Psoas muscle (tissue), 8 donors: Measurements from ENCODE around the gene PTPN7. TPM values are rescaled to one million over a fixed set of nuclear protein-coding genes. Genes with fewer than 3 reads are reported as not detected.
"Not testable (repeated sequence)": the region's sequence is repeated elsewhere in the genome, so short reads cannot be mapped to it uniquely, and the experiment has no call there.

Experiments used
- ATAC-seq, 4 donors: fragments of 200-7000 bp; cut with Tn5 transposase; one replicate each; pipeline ENCODE4 v1.9.1; 2020; ENCODE audit warnings: moderate library complexity in 3 of 4, mild to moderate bottlenecking in 2 of 4
- DNase-seq, 2 donors: peaks; one replicate each; pipeline ENCODE4 v3.0.0-alpha.2; 2020
- H3K27ac ChIP-seq: fragments of 200-600 bp; one replicate; pipeline ENCODE4 v1.8.0; 2022
- H3K27me3 ChIP-seq, 3 donors: fragments of 200-600 bp in 1 of 3; one replicate each; pipeline versions ENCODE4 v1.6.1 to v1.8.0; 2013 to 2022; ENCODE audit warnings: low read length in 2 of 3, mild to moderate bottlenecking in 2 of 3, moderate library complexity in 1 of 3; ENCODE audit not compliant: insufficient read depth in 3 of 3
- H3K36me3 ChIP-seq, 2 donors: fragments of 200-600 bp in 1 of 2; one replicate each; pipeline versions ENCODE4 v1.6.1 to v1.8.0; 2013 to 2022; ENCODE audit warnings: low read depth in 1 of 2, mild to moderate bottlenecking in 1 of 2, moderate library complexity in 1 of 2; ENCODE audit not compliant: insufficient read depth in 1 of 2
- H3K4me1 ChIP-seq: fragments of 200-600 bp; one replicate; pipeline ENCODE4 v1.8.0; 2022
- H3K4me3 ChIP-seq: fragments of 200-600 bp; one replicate; pipeline ENCODE4 v1.8.0; 2022; ENCODE audit warnings: mild to moderate bottlenecking
- H3K9me3 ChIP-seq: fragments of 200-600 bp; one replicate; pipeline ENCODE4 v1.8.0; 2022
- WGBS, 3 donors: extraction: QIAGEN DNeasy Blood & Tissue Kit; methylation state at CpG; one replicate each; pipeline versions ENCODE4 v1.1.6 to v1.1.7; 2013; 5-methylcytosine and 5-hydroxymethylcytosine counted together
- intact Hi-C, 2 donors: fragments of 100-400 bp; cut with DNase I; formaldehyde crosslinking; loops; one replicate each; pipeline versions ENCODE4 v1.11.0 to v1.14.2; 2022
- polyA plus RNA-seq, 3 donors: library from polyadenylated mRNA; stranded (reverse); fragments of 200-250 nt; gene quantifications; one replicate each; pipeline ENCODE4 v1.2.3, GENCODE V29; 2013
- total RNA-seq, 4 donors: library from RNA; stranded (reverse); fragmentation: NEBNext Ultra II Directional in 2 of 4; extraction: Animal tissue kit (Norgen Biotek cat#: 25700) in 2 of 4; gene quantifications; one replicate each; pipeline versions ENCODE4 v1.2.1 to v1.2.4, GENCODE V29; 2021 to 2023
- TF ChIP-seq, protein P1 (sequence below): fragments of 200-600 bp; IDR thresholded peaks from one replicate; pipeline ENCODE4 v1.8.0; 2022; ENCODE audit warnings: antibody characterized with exemption
- donor health status: healthy with polysubstance abuse.
- donor health status: DM: no; HTN: no; CAD: no; lungs with moderate emphysema.
- donor health status: Bipolar disorder and iron deficiency.
- donor health status: healthy.
- donor health status: DM: yes; HTN: yes; CAD: no.
- donor health status: DM: no; HTN: no; CAD: no.
- donor health status: DM: no; HTN: no; CAD: no.
- donor health status: DM: yes; HTN: yes; CAD: no.

PTPN7 gene
- total and polyA plus RNA-seq, 7 donors, result 0.10 to 1.0 (median 0.32) TPM

DNA sequence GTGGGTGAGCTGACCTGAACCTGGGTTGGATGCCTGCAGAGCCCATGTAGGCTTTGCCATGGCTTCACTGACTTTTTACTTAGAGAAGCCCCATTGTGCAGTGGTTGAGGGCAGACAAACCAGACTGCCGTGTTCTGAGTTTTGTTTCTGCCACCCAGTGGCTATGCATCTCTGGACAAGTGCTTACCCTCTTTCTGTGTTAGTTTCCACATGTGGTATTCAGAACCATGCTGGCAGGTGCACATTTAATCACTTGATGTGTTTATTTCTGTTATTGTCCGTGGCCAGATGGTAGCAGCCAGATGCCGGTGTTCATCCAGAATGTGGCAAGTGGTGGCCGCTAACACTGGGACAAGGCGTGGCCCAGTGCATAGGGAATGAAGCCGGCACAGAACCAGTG lies 10.3 kb upstream of the PTPN7 start:
- TF ChIP-seq, protein P1, sequence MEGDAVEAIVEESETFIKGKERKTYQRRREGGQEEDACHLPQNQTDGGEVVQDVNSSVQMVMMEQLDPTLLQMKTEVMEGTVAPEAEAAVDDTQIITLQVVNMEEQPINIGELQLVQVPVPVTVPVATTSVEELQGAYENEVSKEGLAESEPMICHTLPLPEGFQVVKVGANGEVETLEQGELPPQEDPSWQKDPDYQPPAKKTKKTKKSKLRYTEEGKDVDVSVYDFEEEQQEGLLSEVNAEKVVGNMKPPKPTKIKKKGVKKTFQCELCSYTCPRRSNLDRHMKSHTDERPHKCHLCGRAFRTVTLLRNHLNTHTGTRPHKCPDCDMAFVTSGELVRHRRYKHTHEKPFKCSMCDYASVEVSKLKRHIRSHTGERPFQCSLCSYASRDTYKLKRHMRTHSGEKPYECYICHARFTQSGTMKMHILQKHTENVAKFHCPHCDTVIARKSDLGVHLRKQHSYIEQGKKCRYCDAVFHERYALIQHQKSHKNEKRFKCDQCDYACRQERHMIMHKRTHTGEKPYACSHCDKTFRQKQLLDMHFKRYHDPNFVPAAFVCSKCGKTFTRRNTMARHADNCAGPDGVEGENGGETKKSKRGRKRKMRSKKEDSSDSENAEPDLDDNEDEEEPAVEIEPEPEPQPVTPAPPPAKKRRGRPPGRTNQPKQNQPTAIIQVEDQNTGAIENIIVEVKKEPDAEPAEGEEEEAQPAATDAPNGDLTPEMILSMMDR, result no peak
- H3K27ac ChIP-seq, result no peak overlapping the region
- WGBS, 3 donors, result 63 to 66% (median 64%) methylated on average over 6 of the region's 6 CpGs
- intact Hi-C loops, result no loop called here
- H3K4me1 ChIP-seq, result no peaks in the 10 kb centered on the region
- no peak overlapping the region for H3K4me3 ChIP-seq
- peaks cover 0 to 2% (median 0%) of the 10 kb centered on the region in 3 donors for H3K27me3 ChIP-seq
- ATAC-seq (peak in 1 of 4 donors; percentile 34), DNase-seq (no peak)
- no peaks in the 10 kb centered on the region for H3K36me3 ChIP-seq
- no peaks in the 10 kb centered on the region for H3K9me3 ChIP-seq

DNA sequence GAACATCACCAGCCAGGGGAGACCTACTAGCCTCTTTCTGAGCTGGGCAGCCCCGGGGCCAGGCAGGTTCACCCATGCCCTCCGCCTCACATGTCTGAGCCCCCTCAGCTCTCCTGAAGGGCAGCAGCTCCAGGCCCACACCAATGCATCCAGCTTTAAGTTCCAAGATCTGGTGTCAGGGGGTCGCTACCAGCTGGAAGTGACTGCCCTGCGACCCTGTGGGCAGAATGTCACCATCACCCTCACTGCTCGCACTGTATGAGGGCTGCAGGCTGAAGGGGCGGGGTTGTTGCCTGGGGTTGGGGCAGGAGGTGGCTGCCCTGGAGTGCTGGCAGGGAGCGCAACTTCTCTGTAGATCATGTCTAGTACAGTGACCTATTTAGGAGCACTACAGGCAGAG lies 8.5 kb upstream of the PTPN7 start:
- H3K4me3 ChIP-seq, result no peak overlapping the region
- DNase-seq (no peak), ATAC-seq (no peak)
- no peaks in the 10 kb centered on the region for H3K4me1 ChIP-seq
- intact Hi-C loops, result no loop called here
- no peaks in the 10 kb centered on the region for H3K36me3 ChIP-seq
- peaks cover 0 to 2% (median 0%) of the 10 kb centered on the region in 3 donors for H3K27me3 ChIP-seq
- WGBS, 3 donors, result 94 to 95% (median 95%) methylated on average over 7 of the region's 7 CpGs
- TF ChIP-seq, protein P1, result no peak
- no peaks in the 10 kb centered on the region for H3K9me3 ChIP-seq
- no peak overlapping the region for H3K27ac ChIP-seq

DNA sequence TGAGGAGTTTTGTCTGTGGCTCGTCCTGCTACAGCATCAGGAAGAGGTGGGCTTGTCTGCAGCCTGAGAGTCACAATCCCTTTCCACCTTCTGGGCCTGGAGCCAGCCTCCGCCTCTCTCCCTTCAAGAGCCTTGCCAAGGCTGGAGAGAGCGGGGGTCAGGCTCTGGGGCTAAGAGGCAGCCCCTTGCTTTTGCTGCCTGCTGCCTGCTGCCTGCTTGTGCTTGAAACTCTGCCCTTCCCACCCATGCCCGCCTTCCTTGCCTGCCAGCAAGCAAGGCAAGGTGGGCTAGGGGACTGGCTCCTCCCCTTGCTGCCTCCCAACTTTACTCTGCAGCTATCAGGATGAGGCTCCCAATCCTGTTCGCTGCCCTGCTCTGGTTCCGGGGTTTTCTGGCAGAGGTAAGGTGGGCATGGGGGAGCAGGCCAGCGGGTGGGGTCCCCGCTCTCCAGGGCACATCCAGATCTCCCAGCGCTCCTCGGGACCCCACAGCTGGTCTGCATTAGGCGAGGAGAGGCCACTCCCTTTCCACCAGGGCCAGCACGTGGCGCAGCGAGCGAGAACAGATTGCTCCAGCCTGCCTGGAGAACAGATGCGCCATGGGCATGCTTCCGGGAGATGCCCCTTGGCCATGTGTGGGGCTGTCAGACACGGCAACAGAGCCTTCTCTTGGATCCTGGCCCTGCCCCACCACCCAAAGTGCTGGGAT lies 7.5 kb upstream of the PTPN7 start:
- H3K4me1 ChIP-seq, result no peaks in the 10 kb centered on the region
- ATAC-seq, result peak in 3 of 4 donors; percentile 50 to 58 (median 51)
- no peaks in the 10 kb centered on the region for H3K36me3 ChIP-seq
- peak in 1 of 2 donors; percentile 55 for DNase-seq
- TF ChIP-seq, protein P1, result no peak
- H3K4me3 ChIP-seq, result no peak overlapping the region
- peaks cover 0 to 2% (median 0%) of the 10 kb centered on the region in 3 donors for H3K27me3 ChIP-seq
- no peak overlapping the region for H3K27ac ChIP-seq
- no peaks in the 10 kb centered on the region for H3K9me3 ChIP-seq
- 31 to 36% (median 35%) methylated on average over 18 of the region's 18 CpGs for WGBS, 3 donors
- intact Hi-C loops, result no loop called here

DNA sequence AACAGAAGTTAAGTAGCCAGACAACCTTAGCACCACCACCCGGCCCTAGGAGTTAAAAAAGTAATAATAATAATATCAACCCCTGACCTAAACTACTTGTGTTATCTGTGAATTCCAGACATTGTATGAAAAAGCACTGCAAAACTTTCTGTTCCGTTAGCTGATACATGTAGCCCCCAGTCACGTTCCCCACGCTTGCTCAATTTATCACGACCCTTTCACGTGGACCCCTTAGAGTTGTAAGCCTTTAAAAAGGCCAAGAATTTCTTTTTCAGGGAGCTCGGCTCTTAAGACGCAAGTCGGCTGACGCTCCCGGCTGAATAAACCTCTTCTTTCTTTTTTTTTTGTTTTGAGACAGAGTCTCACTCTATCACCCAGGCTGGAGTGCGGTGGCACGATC lies 6.7 kb upstream of the PTPN7 start:
- H3K4me1 ChIP-seq, H3K36me3 ChIP-seq, H3K4me3 ChIP-seq, H3K9me3 ChIP-seq, H3K27me3 ChIP-seq, H3K27ac ChIP-seq, DNase-seq, intact Hi-C loops, ATAC-seq: not testable (repeated sequence)
- WGBS, 3 donors, result 87 to 94% (median 88%) methylated on average over 11 to 13 of the region's 13 CpGs

DNA sequence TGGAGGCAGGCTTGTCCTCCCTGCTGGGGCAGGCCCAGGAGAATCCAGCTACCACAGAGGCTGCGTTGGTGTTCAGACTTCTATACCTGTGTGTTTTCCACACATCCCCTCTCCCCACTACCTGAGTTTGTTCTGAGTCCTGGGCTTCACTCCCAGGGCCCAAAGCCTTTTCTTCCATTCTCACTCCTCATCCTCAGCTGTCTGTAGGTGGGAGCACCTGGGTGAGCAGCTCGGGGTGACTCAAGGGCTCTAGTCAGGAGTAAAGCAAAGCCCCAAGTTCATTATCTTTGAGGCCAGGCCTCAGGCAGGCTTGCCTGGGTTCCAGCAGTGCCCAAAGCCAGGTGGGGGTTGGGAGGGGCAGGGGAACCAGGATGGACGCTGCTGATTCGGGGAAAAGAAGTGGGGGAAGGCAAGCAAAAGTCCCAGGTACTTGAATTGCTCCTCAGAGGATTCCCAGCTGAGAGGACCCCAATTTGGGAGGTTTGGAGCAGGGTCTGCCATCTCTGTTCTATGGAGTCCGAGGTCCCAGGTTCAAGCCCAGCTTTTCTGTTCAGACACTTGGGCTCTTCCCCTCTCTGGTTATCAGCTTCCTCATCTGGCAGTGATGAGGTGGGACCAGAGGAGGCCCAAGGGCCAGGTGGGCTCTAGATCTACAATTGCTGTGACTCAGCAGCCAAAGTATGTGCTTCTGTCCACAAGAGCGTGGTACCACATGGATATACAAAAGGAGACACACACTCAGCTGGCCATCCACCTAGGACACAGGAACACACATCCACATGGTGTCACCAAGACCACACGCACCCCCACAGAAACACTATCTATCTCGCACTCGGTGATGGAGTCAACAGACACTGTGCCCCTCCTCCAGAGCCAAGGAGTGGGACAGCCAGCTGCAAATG lies 5.8 kb upstream of the PTPN7 start:
- H3K36me3 ChIP-seq, result no peaks in the 10 kb centered on the region
- H3K9me3 ChIP-seq, result no peaks in the 10 kb centered on the region
- intact Hi-C loops, result no loop called here
- ATAC-seq, result no peak
- TF ChIP-seq, protein P1, result no peak
- H3K27me3 ChIP-seq, result peaks cover 0 to 4% (median 0%) of the 10 kb centered on the region in 3 donors
- no peak overlapping the region for H3K4me3 ChIP-seq
- no peaks in the 10 kb centered on the region for H3K4me1 ChIP-seq
- WGBS, 3 donors, result 91 to 95% (median 94%) methylated on average over 9 of the region's 9 CpGs
- no peak overlapping the region for H3K27ac ChIP-seq
- no peak for DNase-seq
